Activated CD4-positive, alpha-beta memory T cell treated with anti-CD3 and anti-CD28 coated beads, Interleukin-2, amount 10 ng/mL, durations not matched to agents 7 days and 5 days (primary cell): ENCODE measurements around the gene NELFB. TPM values are rescaled to one million over a fixed set of nuclear protein-coding genes. Genes with fewer than 3 reads are reported as not detected.

Source experiments
- CTCF ChIA-PET: fragments of 350-600 bp; sonication (Branson Sonifier 250); formaldehyde crosslinking; loops from one replicate; lab custom pipeline; 2021; ENCODE audit warnings: antibody characterized with exemption, inconsistent platforms; lab: Charles Lee
- POLR2A ChIA-PET: fragments of 350-600 bp; sonication (Branson Sonifier 250); formaldehyde crosslinking; loops from one replicate; lab custom pipeline; 2021; ENCODE audit warnings: antibody characterized with exemption; lab: Charles Lee
- DNase-seq: peaks from one replicate; pipeline ENCODE4 v3.0.0-alpha.2; 2020
- H3K27ac Mint-ChIP-seq: one replicate; pipeline ENCODE4 v1.8.0; 2021; ENCODE audit warnings: mild to moderate bottlenecking, mixed read lengths
- H3K27me3 Mint-ChIP-seq: one replicate; pipeline ENCODE4 v1.8.0; 2021; ENCODE audit warnings: mixed read lengths
- H3K36me3 Mint-ChIP-seq: one replicate; pipeline ENCODE4 v1.8.0; 2021; ENCODE audit warnings: low read depth, mixed read lengths
- H3K4me1 Mint-ChIP-seq: one replicate; pipeline ENCODE4 v1.8.0; 2021; ENCODE audit warnings: mixed read lengths
- H3K4me3 Mint-ChIP-seq: one replicate; pipeline ENCODE4 v1.8.0; 2021; ENCODE audit warnings: mild to moderate bottlenecking, mixed read lengths
- H3K9me3 Mint-ChIP-seq: one replicate; pipeline ENCODE4 v1.8.0; 2021; ENCODE audit warnings: mixed read lengths
- total RNA-seq, 2 experiments: library from RNA; stranded (reverse); gene quantifications; one replicate each; pipeline ENCODE4 v1.2.3, GENCODE V29; 2021

The NELFB gene
- total RNA-seq, 2 experiments from 2014 or later, result 58.8 to 59.6 TPM

DNA sequence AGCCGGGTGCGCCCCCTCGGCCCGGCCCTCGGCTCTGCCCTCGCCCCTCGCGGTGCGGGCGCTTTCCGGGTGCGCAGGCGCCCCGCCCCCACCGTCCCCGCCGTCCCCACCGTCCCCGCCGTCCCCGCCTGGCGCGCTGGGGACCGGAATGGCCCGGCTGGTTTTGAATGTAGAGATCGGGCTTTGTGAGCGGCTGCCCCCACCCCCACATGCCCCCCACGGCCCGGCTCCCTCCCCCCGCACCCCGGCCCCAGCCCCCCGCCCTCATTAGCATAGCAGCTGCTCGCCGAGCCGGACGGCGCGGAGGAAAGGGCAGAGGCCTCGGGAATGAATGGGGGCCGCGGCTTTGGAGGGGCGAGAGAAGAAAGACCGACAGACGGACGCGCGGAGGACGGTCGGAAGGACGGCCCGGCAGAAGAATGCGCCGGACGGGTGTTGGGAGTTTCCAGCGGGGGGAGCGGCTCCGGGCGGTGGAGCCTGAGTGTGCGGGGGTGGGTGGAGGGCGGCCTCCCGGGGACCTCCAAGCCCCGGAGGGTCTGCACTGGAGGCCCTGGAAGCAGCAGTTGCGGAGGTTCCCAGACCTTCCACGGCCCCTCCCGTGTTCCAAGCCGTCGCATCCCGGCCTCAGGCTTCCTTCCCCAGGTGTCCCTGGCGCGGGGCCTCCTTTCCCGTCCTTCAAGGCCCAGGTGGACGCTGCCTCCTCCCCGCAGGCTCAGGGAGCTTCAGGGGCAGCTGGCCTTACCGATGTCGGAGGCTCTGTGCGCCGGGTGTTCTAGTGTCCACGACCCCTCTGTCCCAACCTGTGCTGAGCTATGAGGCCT is 40.9 kb downstream of the NELFB start:
- DNase-seq, result no peak
- Mint-ChIP-seq H3K4me3 (peak overlapping the region; percentile 58), H3K27me3 (peaks cover 48% of the 10 kb centered on the region), H3K27ac (no peak overlapping the region), H3K4me1 (peaks cover 13% of the 10 kb centered on the region), H3K9me3 (no peaks in the 10 kb centered on the region), H3K36me3 (no peaks in the 10 kb centered on the region)
- POLR2A ChIA-PET, result no interaction called here
- CTCF ChIA-PET, result no interaction called here

DNA sequence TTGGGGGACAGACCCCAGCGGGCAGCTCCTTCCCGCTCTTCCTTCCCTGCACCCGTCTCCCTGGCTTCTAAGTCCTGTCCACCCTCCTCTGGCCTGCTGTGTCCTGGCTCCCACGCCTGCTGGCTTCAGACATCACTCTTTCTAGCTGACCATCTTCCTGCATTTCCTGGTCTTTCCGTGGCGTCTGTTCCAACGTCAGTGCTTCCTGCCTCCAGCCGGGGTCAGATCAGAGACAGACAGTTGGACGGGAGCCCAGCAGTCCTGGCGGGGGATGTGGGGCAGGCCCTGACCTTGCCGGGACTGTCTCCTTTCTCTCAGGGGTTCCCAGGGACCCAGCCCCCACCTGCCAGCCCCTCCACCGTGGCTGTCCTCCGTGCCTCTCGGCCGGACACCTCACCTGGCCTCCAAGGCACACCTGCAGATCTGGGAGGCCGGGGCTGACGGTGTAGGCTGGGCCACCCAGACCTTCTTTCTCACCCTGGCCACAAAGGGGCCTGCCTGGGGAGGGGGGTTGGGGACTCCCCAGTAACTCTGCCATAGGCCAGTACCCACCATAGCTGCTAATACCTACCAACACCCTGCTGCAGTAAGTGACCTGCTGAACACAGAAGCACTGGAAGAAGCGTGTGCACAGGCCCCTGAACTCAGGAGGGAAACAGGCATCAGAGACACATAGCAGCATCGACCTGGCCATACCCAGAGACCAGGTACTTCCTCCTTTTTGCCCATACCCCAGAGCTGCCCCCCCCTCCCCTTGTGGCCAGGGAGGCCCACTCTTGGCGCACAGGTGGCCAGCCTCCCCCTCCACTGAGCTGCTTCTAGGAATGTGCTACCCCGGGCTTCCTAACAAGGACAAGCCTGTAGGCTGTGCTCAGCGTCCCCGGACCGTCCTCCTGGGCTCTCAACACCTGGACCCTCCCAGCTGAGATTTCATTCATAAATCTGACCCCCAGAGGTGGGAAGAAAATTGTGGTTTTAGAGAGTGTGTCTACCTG is 41.8 kb downstream of the NELFB start:
- Mint-ChIP-seq H3K9me3 (no peaks in the 10 kb centered on the region), H3K36me3 (no peaks in the 10 kb centered on the region), H3K27ac (no peak overlapping the region), H3K27me3 (peaks cover 51% of the 10 kb centered on the region), H3K4me3 (peak overlapping the region; percentile 58), H3K4me1 (peaks cover 16% of the 10 kb centered on the region)
- no peak for DNase-seq
- ChIA-PET POLR2A (interaction anchor here (0.7 kb wide), 1 partner anchor 19 kb away, joined by 3 read pairs; the partner anchor contains the start of gene TOR4A), CTCF (no interaction called here)

DNA sequence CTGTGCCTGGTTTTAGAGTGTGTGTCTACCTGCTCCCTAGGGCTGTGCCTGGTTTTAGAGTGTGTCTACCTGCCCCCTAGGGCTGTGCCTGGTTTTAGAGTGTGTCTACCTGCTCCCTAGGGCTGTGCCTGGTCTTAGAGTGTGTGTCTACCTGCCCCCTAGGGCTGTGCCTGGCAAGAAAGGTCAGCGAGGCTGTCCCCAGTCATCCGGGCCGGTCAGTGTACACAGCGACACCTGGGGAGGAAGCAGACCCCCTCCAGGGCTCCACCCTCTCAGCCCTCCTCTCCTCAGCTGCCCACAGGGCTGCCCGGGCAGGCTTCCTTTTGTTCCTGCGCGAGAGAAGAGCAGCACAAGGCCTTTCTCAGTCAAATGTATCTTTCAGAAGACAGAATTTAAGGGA is 42.8 kb downstream of the NELFB start:
- CTCF ChIA-PET, result no interaction called here
- H3K9me3 Mint-ChIP-seq, result no peaks in the 10 kb centered on the region
- POLR2A ChIA-PET, result no interaction called here
- DNase-seq, result no peak
- H3K27ac Mint-ChIP-seq, result no peak overlapping the region
- H3K4me1 Mint-ChIP-seq, result peaks cover 16% of the 10 kb centered on the region
- no peak overlapping the region for H3K4me3 Mint-ChIP-seq
- no peaks in the 10 kb centered on the region for H3K36me3 Mint-ChIP-seq
- peaks cover 51% of the 10 kb centered on the region for H3K27me3 Mint-ChIP-seq

DNA sequence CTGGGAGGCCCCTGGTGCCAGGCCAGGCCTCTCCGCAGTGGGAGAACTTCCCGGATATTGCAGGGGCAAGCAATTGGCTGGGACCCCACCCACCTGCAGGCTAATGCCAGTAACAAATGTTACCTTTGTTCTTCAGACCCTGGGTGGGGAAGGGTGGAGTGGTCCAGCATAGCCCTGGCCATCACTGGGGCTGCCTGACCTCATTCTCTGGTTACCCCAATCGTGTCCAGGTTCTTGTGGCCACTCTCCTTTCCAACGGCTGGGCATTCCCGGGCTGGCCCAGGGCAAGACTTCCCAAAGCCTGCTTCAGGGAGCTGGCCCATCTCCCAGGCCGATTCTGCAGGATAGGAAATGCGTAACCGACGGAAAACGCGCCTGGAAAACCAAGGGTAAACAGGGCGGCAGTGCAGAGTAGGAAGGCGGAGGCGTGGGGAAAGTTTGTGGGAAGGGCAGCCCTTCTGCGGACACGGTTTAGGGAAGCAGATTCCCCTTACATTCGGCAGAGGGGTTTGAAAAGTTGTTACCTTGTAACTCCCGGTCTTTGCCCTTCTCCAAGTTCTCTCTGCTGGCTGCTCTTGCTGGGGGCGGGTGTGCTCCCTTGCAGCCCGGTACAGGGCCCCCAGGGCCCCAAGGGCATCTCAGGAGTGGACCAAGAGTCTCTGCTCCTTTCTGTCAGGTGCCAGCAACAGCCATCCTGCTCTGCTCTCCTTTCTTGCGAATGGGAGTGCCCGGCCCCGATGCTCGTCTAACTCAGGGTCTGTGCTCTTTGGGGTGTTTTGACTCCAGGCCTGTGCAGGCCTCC is 43.5 kb downstream of the NELFB start:
- ChIA-PET POLR2A (no interaction called here), CTCF (no interaction called here)
- H3K27ac Mint-ChIP-seq, result no peak overlapping the region
- no peaks in the 10 kb centered on the region for H3K9me3 Mint-ChIP-seq
- H3K4me3 Mint-ChIP-seq, result no peak overlapping the region
- peaks cover 49% of the 10 kb centered on the region for H3K27me3 Mint-ChIP-seq
- no peaks in the 10 kb centered on the region for H3K36me3 Mint-ChIP-seq
- DNase-seq, result no peak
- H3K4me1 Mint-ChIP-seq, result peaks cover 16% of the 10 kb centered on the region

DNA sequence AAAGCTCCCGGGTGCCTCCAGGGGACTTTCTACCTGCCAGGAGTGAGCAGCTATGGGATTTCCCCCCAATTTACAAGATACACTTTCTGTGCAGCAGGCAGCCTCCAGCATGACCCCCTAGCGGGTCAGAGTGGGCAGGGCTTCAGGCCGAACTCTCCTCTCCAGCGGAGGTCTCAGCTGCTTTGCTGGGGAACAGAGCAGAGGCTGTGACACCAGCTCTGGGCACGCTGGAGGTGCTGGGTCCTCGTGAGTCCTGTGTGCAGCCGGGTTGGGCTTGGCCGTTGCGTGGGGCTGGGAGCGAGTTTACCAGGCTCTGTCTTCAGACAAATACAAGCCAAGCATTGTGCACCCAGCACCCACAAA is 44.1 kb downstream of the NELFB start:
- POLR2A ChIA-PET, result no interaction called here
- CTCF ChIA-PET, result interaction anchor here (0.7 kb wide), 1 partner anchor 147 kb away, joined by 3 read pairs; no protein-coding TSS in a partner anchor

DNA sequence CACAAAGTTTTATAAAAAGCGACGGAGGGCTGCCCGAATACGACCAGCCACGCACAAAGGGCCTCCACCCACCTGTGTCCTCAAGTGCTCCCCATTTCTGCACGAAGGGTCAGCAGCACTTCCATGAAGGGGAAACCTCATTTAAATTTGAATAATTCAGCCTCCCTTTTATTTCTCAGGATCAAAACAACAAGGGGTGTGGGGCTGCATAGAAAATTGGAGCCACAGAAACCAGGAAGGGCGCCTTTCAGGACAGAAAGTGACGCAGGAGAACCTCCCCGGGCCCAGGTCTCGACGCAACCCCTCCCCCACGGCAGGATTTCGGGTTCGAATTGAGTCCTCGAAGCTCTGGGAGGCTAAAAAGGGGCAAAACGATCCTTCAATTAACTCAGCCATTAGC is 44.8 kb downstream of the NELFB start:
- Mint-ChIP-seq H3K4me3 (no peak overlapping the region), H3K4me1 (peaks cover 14% of the 10 kb centered on the region), H3K36me3 (no peaks in the 10 kb centered on the region), H3K27me3 (peaks cover 40% of the 10 kb centered on the region), H3K9me3 (no peaks in the 10 kb centered on the region), H3K27ac (no peak overlapping the region)
- CTCF ChIA-PET, result interaction anchor here (0.7 kb wide), 1 partner anchor 146 kb away, joined by 3 read pairs; no protein-coding TSS in a partner anchor
- POLR2A ChIA-PET, result no interaction called here
- DNase-seq, result no peak

More for the DNA sequence above, 44.1 kb downstream of the NELFB start:
- Mint-ChIP-seq H3K4me1 (peaks cover 16% of the 10 kb centered on the region), H3K4me3 (no peak overlapping the region), H3K36me3 (no peaks in the 10 kb centered on the region), H3K27ac (no peak overlapping the region), H3K9me3 (no peaks in the 10 kb centered on the region), H3K27me3 (peaks cover 44% of the 10 kb centered on the region)
- DNase-seq, result no peak

DNA sequence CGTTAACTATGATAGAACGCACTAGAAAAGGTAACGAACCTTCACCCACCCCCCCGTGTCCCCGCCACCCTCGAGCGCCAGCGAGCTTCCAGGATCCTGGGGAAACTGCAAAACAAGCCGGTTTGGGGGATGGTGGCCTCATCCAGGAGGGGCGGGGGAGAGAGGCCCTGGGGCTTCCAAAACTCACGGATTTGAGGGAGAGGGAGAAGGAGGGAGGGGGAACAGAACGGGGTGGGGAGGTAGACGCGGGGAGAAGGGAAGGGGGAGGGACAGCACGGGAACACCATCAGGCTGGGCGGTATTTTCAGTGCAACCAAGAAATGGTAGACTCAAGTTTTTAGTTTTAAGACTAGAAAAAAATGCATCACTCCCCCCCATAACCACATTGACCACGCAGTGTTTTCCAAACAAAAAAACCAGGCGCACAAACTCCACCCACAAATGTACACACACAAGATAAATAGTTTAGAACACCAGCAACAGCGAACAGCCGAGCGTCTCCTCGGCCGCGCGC is 45.5 kb downstream of the NELFB start:
- CTCF ChIA-PET, result no interaction called here
- H3K36me3 Mint-ChIP-seq, result no peaks in the 10 kb centered on the region

DNA sequence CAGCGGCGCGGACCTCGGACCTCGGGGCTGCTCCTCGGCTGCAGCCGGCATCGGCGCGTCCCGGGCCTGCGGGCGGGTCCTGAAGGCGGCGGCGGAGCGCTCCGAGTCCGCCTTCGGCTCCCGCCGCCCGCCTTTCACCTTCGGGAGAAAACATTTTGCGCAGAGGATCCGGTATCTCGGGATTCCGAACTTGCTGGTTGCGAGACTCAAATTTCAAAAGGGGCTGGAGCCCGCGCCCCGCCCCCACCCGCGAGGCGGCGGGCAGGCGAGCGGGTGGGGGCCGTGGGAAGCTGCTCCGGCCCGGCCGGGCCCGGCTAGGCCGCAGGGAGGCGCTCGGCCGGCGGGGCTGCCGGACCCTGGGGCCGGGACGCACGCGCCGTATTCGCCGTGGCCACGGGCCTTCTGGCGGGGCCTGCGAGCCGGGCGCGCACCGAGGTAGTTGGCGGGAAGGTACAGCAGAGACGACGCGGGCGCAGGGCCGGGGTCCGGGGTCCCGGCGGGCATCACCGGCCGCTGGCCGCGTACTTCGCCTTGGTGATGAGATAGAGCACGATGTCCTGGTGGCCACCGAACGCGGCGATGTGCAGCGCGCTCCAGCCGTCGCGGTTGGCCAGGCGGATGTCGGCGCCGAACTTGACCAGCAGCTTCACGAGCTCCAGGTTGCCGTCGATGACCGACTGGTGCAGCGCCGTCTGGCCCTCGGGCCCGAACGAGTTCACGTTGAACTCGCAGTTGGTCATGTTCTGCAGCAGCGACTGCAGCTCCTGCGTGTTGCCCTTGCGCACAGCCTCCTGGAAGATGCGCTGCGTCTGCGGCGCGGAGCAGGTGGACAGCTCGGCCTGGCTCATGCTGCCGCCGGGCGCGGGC is 46.2 kb downstream of the NELFB start:
- DNase-seq, result no peak
- Mint-ChIP-seq H3K4me1 (peaks cover 22% of the 10 kb centered on the region), H3K27me3 (peaks cover 39% of the 10 kb centered on the region), H3K36me3 (no peaks in the 10 kb centered on the region), H3K27ac (no peak overlapping the region), H3K9me3 (no peaks in the 10 kb centered on the region), H3K4me3 (peak overlapping the region; percentile 61)
- POLR2A ChIA-PET, result interaction anchor here (1.0 to 1.9 kb wide), 5 partner anchors 12 to 161 kb away, joined by 3 to 10 read pairs (median 5); partner anchors contain the start of genes EXD3, NOXA1, NSMF and TUBB4B
- CTCF ChIA-PET, result interaction anchor here (0.6 to 1.9 kb wide), 9 partner anchors 8 to 169 kb away, joined by 3 to 5 read pairs (median 4); partner anchors contain the start of genes EXD3, NOXA1 and TOR4A

More for the DNA sequence above, 45.5 kb downstream of the NELFB start:
- no peak for DNase-seq
- peaks cover 18% of the 10 kb centered on the region for H3K4me1 Mint-ChIP-seq
- peaks cover 40% of the 10 kb centered on the region for H3K27me3 Mint-ChIP-seq
- peak overlapping the region; percentile 61 for H3K4me3 Mint-ChIP-seq
- H3K27ac Mint-ChIP-seq, result no peak overlapping the region
- H3K9me3 Mint-ChIP-seq, result no peaks in the 10 kb centered on the region
- POLR2A ChIA-PET, result no interaction called here

DNA sequence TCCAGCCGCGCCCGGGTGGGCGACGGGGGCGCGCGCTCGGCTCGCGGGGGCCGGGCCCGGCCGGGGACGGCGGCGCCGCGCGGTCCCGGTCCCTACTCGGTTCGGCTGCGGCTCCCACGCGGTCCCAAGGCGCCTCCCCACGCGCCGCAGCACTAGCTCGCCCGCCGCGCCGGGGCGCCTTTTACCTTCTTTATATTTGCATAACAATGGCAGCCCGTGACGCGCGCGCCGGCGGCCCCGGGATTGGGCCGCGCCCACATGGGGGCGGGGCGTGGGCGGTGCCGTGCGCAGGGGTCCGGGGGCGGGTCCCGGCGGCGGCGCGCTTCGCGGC is 47.0 kb downstream of the NELFB start, which contains the start of gene NRARP:
NRARP (minus strand) TSS at position 154 of the 331 bp plus-strand sequence. CDS start 343 bp downstream, outside the sequence.
- POLR2A ChIA-PET, result interaction anchor here (0.9 to 1.9 kb wide), 6 partner anchors 11 to 161 kb away, joined by 3 to 10 read pairs (median 4); partner anchors contain the start of genes EXD3, NOXA1, NSMF and TUBB4B
- H3K4me1 Mint-ChIP-seq, result peaks cover 19% of the 10 kb centered on the region
- H3K36me3 Mint-ChIP-seq, result no peaks in the 10 kb centered on the region

DNA sequence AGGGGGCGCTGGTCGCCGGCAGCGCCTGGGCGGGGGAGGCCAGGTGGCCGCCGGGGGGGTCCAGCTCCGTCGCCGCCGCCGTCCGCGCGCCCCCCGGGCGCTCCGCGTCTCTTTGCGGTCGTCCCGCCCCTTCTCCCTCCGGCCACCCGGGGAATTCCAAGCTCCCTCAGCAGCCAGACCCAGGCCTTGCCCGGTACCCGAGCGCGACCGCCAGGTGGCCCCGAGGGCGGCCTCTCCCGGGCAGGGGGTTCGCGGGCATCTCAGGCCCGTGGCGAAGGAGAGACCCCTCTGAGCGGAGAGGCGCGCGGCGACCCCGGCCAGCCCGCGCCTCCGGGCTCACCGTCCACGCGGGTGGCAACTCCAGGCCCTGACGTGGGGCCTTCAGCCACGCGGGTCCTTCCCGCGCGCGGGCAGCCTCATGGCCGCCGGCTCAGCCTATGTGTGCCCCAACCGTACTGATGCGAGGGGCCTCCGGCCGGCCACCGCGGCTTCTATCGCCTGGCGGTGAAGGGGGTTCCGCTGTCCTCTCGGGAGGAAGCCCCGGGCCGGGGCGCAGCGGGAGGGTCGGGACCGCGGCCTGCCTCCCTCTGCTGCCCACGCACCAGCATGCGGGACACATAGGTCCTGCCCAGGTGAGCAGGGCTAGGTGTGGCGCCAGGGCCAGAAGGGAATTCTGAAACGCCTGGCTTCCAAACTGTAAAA is 47.5 kb downstream of the NELFB start:
- POLR2A ChIA-PET, result interaction anchor here (0.9 to 1.9 kb wide), 5 partner anchors 10 to 160 kb away, joined by 3 to 10 read pairs (median 5); partner anchors contain the start of genes EXD3, NOXA1 and TUBB4B
- CTCF ChIA-PET, result interaction anchor here (1.3 to 1.9 kb wide), 5 partner anchors 20 to 160 kb away, joined by 3 to 5 read pairs (median 4); partner anchors contain the start of genes EXD3, NOXA1 and TOR4A
- Mint-ChIP-seq H3K9me3 (no peaks in the 10 kb centered on the region), H3K4me3 (no peak overlapping the region), H3K36me3 (no peaks in the 10 kb centered on the region), H3K27ac (no peak overlapping the region), H3K27me3 (peaks cover 27% of the 10 kb centered on the region), H3K4me1 (peaks cover 19% of the 10 kb centered on the region)
- DNase-seq, result no peak

More for the DNA sequence above, 47.0 kb downstream of the NELFB start, which contains the start of gene NRARP:
- peak; percentile 90 for DNase-seq
- CTCF ChIA-PET, result interaction anchor here (0.6 to 1.9 kb wide), 9 partner anchors 8 to 169 kb away, joined by 3 to 5 read pairs (median 4); partner anchors contain the start of genes EXD3, NOXA1 and TOR4A
- Mint-ChIP-seq H3K27ac (no peak within 1 kb of the TSS), H3K9me3 (no peaks in the 10 kb centered on the region), H3K27me3 (peaks cover 32% of the 10 kb centered on the region), H3K4me3 (peak within 1 kb of the TSS; percentile 48)
